ACC112 (cell line): Measurements from ENCODE around the gene PIK3R1.

Experiments
- H2AFZ ChIP-seq: fragments of 200-600 bp; sonication (generic); one replicate; pipeline ENCODE4 v1.6.0; 2017; ENCODE audit warnings: antibody characterized with exemption, low read length; ENCODE audit not compliant: unreplicated experiment
- H3K27ac ChIP-seq: fragments of 200-600 bp; sonication (generic); 2 replicates; pipeline ENCODE4 v1.5.1; 2014; ENCODE audit warnings: low read depth, mild to moderate bottlenecking, antibody characterized with exemption, low read length, moderate library complexity
- H3K27me3 ChIP-seq: fragments of 200-600 bp; sonication (generic); 2 replicates; pipeline ENCODE4 v1.6.1; 2014; ENCODE audit warnings: mild to moderate bottlenecking, antibody characterized with exemption, low read length, moderate library complexity, mixed read lengths; ENCODE audit not compliant: insufficient read depth
- H3K36me3 ChIP-seq: fragments of 200-600 bp; sonication (generic); 2 replicates; pipeline ENCODE4 v1.6.1; 2016; ENCODE audit warnings: mild to moderate bottlenecking, antibody characterized with exemption, low read length, moderate library complexity, mixed read lengths; ENCODE audit not compliant: insufficient read depth
- H3K4me1 ChIP-seq: fragments of 200-600 bp; sonication (generic); one replicate; pipeline ENCODE4 v1.6.1; 2016; ENCODE audit warnings: low read length, mixed read lengths; ENCODE audit not compliant: insufficient read depth, unreplicated experiment, control insufficient read depth
- H3K4me3 ChIP-seq: fragments of 200-600 bp; sonication (generic); 2 replicates; pipeline ENCODE4 v1.5.1; 2014; ENCODE audit warnings: mild to moderate bottlenecking, low read depth, low read length
- H3K79me2 ChIP-seq: fragments of 200-600 bp; sonication (generic); one replicate; pipeline ENCODE4 v1.6.0; 2016; ENCODE audit warnings: low read length; ENCODE audit not compliant: control insufficient read depth, unreplicated experiment, insufficient read depth

PIK3R1 gene

GRCh38 chr5:68180121-68181038 lies 35.2 kb upstream of the PIK3R1 start:
- H3K27me3 ChIP-seq, result no peaks in the 10 kb centered on the region
- H3K4me1 ChIP-seq, result no peaks in the 10 kb centered on the region
- H3K4me3 ChIP-seq, result no peak overlapping the region
- H3K36me3 ChIP-seq, result no peaks in the 10 kb centered on the region
- no peaks in the 10 kb centered on the region for H3K79me2 ChIP-seq
- no peak overlapping the region for H3K27ac ChIP-seq
- H2AFZ ChIP-seq, result no peak overlapping the region

- H3K36me3 ChIP-seq, result no peaks in the 10 kb centered on the region
- no peak overlapping the region for H2AFZ ChIP-seq
- H3K27me3 ChIP-seq, result no peaks in the 10 kb centered on the region
- H3K4me1 ChIP-seq, result no peaks in the 10 kb centered on the region
- no peaks in the 10 kb centered on the region for H3K79me2 ChIP-seq
- no peak overlapping the region for H3K27ac ChIP-seq
- H3K4me3 ChIP-seq, result no peak overlapping the region
Measured at GRCh38 chr5:68181039-68181599, 34.4 kb upstream of the PIK3R1 start.

- H3K27me3 ChIP-seq, result no peaks in the 10 kb centered on the region
- H3K4me1 ChIP-seq, result no peaks in the 10 kb centered on the region
- no peaks in the 10 kb centered on the region for H3K36me3 ChIP-seq
- H3K79me2 ChIP-seq, result no peaks in the 10 kb centered on the region
- no peak overlapping the region for H2AFZ ChIP-seq
- no peak overlapping the region for H3K27ac ChIP-seq
- H3K4me3 ChIP-seq, result no peak overlapping the region
Measured at GRCh38 chr5:68182094-68182493, 33.5 kb upstream of the PIK3R1 start.

GRCh38 chr5:68182534-68182933 lies 33.0 kb upstream of the PIK3R1 start:
- H3K27me3 ChIP-seq, result no peaks in the 10 kb centered on the region
- no peaks in the 10 kb centered on the region for H3K79me2 ChIP-seq
- H3K27ac ChIP-seq, result no peak overlapping the region
- no peak overlapping the region for H2AFZ ChIP-seq
- no peaks in the 10 kb centered on the region for H3K36me3 ChIP-seq
- H3K4me1 ChIP-seq, result no peaks in the 10 kb centered on the region
- H3K4me3 ChIP-seq, result no peak overlapping the region

- Histone ChIP-seq H3K4me1 (peaks cover 4% of the 10 kb centered on the region), H2AFZ (no peak overlapping the region), H3K4me3 (no peak overlapping the region), H3K79me2 (no peaks in the 10 kb centered on the region), H3K36me3 (no peaks in the 10 kb centered on the region), H3K27me3 (no peaks in the 10 kb centered on the region), H3K27ac (no peak overlapping the region)
Measured at GRCh38 chr5:68187268-68188055, 28.1 kb upstream of the PIK3R1 start.

GRCh38 chr5:68189171-68189570 lies 26.4 kb upstream of the PIK3R1 start:
- Histone ChIP-seq H3K36me3 (no peaks in the 10 kb centered on the region), H3K79me2 (no peaks in the 10 kb centered on the region), H3K4me3 (no peak overlapping the region), H3K4me1 (peaks cover 11% of the 10 kb centered on the region), H2AFZ (no peak overlapping the region), H3K27ac (no peak overlapping the region), H3K27me3 (no peaks in the 10 kb centered on the region)

GRCh38 chr5:68189613-68190012 lies 25.9 kb upstream of the PIK3R1 start:
- no peak overlapping the region for H3K27ac ChIP-seq
- H3K4me3 ChIP-seq, result no peak overlapping the region
- H3K27me3 ChIP-seq, result no peaks in the 10 kb centered on the region
- peaks cover 11% of the 10 kb centered on the region for H3K4me1 ChIP-seq
- no peaks in the 10 kb centered on the region for H3K36me3 ChIP-seq
- H2AFZ ChIP-seq, result no peak overlapping the region
- no peaks in the 10 kb centered on the region for H3K79me2 ChIP-seq

- Histone ChIP-seq H3K27me3 (no peaks in the 10 kb centered on the region), H3K4me3 (no peak overlapping the region), H2AFZ (no peak overlapping the region), H3K36me3 (no peaks in the 10 kb centered on the region), H3K4me1 (peaks cover 11% of the 10 kb centered on the region), H3K27ac (no peak overlapping the region), H3K79me2 (no peaks in the 10 kb centered on the region)
Measured at GRCh38 chr5:68190619-68191018, 24.9 kb upstream of the PIK3R1 start.

GRCh38 chr5:68191083-68191791 lies 24.3 kb upstream of the PIK3R1 start:
- no peak overlapping the region for H3K27ac ChIP-seq
- no peaks in the 10 kb centered on the region for H3K36me3 ChIP-seq
- no peaks in the 10 kb centered on the region for H3K27me3 ChIP-seq
- H2AFZ ChIP-seq, result no peak overlapping the region
- H3K79me2 ChIP-seq, result no peaks in the 10 kb centered on the region
- peaks cover 11% of the 10 kb centered on the region for H3K4me1 ChIP-seq
- H3K4me3 ChIP-seq, result no peak overlapping the region

- H3K36me3 ChIP-seq, result no peaks in the 10 kb centered on the region
- H3K4me1 ChIP-seq, result peaks cover 11% of the 10 kb centered on the region
- no peaks in the 10 kb centered on the region for H3K79me2 ChIP-seq
- no peaks in the 10 kb centered on the region for H3K27me3 ChIP-seq
- H3K4me3 ChIP-seq, result no peak overlapping the region
- 0 out of 2 replicates have a peak overlapping the region, but pooled peaks have one; percentile 35 for H3K27ac ChIP-seq
- H2AFZ ChIP-seq, result no peak overlapping the region
Measured at GRCh38 chr5:68192679-68193060, 22.9 kb upstream of the PIK3R1 start.
